HG03442 (cell line): ENCODE measurements around the gene UBE4B.
"Not testable (repeated sequence)": the region's sequence is repeated elsewhere in the genome, so short reads cannot be mapped to it uniquely, and the experiment has no call there.

Source experiments
- ATAC-seq: cut with Tn5 transposase; IDR thresholded peaks from one replicate; pipeline ENCODE4 v1.9.1; 2021; ENCODE audit warnings: mild to moderate bottlenecking, moderate library complexity; ENCODE audit not compliant: unreplicated experiment

Gene UBE4B

DNA sequence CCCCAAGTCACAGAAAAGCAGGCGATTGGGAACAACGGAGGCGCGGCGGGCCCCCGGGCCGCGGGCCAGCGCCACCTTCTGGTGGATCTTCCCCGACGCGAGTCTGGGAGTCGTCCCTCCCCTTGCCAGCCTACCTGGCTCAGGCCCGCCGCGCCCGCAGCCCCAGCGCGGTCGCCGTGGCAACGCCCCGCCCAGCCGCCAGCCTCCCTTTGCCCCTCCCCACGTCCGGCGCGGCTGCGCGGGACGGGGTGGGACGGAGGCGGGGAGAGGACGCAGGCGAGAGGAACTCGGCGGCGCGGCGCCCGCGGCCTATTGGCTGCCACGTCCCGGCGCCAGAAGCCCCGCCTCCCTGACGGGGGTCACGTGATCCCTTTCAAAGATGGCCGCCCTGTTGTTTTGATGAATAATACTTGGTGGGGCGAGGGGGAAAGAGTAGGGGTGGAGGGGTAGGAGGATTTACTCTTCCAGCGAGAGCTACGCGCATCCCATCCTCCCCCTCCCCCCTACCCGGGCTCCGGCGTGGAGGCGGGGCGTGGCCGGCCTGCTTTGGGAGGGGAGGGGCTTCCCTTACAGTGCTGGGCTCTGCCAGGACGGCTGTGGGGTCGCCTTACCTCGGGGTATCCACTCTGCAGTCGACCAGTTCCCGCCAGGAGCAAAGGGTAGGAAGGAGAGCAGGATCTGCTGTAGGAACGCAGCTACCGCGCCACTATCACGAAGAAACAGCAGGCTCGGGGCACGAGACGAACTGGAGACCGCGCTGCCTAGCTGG is at the start of gene UBE4B:
UBE4B (plus strand) TSS at position 369 of the 769 bp plus-strand sequence. CDS start 713 bp downstream, outside the sequence.
- peak; percentile 97 for ATAC-seq

DNA sequence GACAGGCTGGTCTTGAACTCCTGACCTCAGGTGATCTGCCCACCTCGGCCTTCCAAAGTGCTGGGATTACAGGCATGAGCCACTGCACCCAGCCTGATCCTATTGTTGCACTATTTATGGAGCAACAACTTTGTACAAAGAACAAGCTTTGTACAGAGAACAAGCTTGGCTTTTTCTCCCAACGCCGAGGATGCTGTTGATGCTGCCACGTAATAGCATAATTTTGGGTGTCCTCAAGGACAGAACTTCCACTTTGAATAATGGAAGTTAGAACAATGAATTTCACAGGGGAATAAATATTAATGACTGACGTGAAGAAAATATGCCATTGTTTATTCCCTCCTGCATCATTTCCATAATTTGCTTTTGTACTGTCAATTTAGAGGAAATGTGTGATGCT is 48.5 kb upstream of the UBE4B start:
- ATAC-seq: no peak

DNA sequence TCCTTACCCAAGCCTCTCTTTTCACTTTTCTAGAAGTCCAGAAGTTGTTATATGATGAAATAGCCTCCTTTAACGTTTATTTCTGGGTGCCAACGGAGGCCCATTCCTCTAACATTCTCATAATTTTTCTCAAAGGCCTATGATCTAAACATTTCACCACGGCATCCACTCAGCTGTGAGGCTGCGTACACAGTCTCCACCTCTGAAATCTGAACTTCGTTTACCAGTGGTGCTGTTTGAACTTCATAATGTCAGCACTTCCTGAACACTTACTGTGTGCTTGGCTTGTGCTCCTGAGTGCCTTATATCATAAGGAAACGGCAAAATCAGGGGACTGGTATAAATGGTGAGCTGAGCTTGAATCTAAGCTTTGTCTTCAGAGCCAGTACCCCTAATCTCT is 47.8 kb upstream of the UBE4B start:
- ATAC-seq: no peak

DNA sequence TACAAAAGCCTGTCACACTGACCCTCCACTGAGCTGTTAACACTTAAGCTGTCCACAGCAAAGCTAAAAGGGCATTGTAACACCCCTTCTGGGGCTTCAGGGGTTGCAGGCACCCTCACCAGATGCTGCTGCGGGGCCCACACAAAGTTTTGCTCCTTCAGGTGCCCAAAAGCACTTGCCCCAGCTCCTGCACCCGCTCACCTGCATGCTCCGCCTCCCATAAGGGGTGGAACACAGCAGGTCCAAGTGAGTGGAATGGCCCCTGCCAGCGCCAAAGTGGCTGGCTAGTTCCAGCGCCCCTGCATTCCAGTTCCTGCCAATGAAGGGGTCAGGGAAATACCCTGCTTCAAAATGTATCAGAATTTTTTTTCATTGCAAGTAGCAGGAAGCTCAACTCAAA is 43.0 kb upstream of the UBE4B start:
- ATAC-seq: no peak

DNA sequence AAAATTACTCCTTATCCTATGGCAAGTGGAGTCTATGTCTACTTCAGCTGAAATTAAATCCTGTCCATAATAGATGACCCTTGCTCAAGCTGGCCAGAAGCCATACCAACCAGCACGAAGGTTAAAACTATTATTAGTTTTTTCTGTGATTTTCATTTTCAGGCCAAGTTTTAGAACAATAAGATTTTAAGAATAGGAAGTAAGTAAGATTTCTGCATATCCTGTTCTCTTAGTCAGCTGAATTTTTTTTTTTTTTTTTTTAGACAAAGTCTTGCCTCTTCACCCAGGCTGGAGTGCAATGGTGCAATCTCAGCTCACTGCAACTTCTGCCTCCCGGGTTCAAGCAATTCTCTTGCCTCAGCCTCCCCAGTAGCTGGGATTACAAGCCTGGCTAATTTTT is 41.8 kb upstream of the UBE4B start:
- no peak for ATAC-seq

DNA sequence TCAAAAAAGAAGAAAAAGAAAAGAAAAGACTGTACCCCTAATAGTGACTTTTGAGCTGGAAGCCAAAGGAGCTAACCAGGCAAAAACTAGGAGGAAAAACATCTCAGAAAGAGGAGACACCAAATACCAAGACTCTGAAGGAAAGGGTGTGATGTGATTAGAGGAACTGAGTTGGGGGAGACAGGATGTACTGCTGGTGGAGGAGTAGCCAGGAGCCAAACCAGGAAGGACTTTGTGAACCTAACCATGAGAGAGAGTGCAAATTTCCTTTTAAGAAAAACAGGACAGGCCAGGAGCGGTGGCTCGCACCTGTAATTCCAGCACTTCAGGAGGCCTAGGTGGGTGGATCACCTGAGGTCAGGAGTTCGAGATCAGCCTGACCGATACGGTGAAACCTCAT is 39.8 kb upstream of the UBE4B start:
- no peak for ATAC-seq

DNA sequence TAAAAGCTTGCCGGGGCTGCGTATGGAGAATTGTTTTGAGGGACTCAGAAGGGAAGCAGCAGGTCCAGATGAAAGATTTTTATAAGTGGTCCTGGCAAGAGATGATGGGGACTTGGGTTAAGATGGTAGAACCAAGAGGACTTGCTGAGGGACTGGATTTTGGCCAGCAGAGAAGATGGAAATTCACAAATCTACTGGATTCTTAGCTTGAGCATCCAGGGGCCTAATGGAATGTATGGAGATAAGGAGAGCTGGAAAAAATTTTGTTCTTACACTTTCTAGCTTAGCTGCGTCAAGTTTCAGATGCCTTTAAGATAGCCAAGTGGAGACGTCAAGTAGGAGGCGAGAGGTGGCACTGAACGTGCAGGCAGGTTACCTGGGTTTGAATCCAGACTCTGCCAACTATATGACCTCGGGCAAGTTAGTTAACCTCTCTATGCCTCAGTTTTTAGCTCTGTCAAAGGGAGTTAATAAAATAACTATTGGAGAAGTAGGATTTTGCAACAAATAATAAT is 39.1 kb upstream of the UBE4B start:
- no peak for ATAC-seq

DNA sequence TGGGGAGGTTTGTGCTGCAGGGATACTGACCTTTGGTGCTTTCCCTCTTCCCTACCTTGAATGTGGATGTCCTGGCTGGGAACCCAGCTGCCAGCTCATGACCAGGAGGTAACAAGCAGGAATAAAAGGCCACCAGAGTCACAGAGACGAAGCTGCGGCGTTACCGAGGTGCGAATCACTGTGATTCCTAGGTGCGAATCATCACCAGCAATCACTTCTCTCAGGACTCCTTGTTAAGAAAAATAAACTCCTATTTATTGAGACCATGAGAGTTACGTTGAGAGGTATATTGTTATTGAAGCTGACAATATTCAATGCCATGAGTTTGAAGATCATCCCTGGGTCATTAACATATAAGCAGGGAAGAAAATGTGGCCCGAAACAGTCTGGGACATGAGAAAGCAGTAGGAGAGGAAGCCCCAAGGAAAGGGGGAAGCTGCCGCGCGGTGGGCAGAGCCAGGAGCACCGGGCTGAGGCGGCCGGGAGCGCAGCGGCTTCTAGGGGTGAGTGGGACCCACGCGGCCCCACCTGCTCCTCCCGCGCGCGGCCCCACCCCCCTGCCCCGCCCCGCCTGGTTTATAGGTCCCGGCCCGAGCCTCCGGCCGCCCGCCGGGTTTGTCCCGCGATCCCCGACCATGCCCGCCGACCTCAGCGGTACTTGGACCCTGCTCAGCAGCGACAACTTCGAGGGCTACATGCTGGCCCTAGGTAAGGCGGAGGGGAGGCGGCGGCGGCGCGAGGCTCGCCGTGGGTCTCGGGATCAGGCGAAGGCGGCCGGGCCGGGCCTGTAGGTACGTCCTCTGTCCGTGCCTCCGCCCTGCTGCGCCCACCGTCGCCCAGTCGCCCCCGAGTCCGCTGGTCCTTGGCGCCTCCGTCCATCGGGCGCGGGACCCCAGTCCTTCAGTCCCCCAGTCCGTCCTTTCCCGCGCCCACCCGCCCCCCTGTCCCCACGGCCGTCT is 35.9 kb upstream of the UBE4B start, which contains the start of gene RBP7:
RBP7 (plus strand) TSS at position 605 of the 959 bp plus-strand sequence; CDS start at position 636, 31 bp downstream.
- ATAC-seq: no peak

DNA sequence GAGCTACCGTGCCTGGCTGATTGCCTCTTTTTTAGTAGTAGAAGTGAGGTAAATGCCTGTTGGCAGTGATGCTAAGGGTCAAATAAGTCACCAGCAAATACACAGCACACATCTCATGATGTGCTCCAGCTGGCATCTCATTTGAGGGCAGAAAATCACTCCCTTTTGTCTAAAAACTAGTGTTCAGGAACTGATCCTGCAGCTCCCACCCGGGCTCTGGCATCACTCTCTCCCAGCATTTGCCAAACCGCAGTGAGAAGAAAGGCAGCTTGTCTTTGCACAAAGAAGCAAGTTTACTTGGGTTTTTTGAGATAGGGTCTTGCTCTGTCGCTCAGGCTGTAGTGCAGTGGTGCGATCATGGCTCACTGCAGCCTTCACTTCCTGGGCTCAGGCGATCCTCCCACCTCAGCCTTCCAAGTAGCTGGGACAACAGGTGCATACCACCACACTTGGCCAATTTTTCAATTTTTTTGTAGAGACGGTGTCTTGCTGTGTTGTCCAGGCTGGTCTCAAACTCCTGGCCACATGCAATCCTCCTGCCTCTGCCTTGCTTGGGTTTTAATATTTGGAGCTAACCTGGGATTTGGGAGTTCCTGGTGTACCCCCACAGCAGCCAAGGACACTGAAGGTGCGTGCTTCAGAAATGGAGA is 31.6 kb upstream of the UBE4B start:
- no peak for ATAC-seq

DNA sequence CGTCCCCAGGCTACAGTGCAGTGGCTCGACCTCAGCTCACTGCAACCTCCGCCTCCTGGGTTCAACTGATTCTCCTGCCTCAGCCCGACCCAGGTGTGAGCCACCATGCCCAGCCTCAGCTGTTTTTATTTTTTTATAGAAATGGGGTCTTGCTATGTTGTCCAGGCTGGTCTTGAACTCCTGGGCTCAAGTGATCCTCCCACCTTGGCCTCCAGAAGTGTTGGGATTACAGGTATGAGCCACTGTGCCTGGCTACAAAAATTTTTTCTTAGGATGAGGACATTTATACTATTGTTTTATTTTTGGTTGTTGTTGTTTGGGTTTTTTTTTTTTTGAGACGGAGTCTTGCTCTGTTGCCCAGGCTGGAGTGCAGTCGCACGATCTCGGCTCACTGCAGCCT is 27.5 kb upstream of the UBE4B start:
- ATAC-seq: not testable (repeated sequence)

DNA sequence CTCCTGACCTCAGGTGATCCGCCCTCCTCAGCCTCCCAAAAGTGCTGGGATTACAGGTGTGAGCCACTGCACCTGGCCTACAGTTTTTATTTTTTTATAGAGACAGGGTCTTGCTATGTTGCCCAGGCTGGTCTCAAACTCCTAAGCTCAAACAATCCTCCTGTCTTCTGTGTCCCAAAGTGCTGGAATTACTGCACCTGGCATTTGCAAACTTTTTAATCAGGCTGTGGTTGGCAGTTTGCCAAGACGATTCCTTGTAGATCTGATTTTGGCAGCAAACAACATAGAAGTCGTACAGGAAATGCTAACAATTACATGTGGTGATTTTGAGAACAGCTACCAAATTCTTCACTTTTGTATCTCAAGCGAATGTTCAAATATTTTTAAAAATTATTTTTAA is 25.6 kb upstream of the UBE4B start:
- no peak for ATAC-seq

DNA sequence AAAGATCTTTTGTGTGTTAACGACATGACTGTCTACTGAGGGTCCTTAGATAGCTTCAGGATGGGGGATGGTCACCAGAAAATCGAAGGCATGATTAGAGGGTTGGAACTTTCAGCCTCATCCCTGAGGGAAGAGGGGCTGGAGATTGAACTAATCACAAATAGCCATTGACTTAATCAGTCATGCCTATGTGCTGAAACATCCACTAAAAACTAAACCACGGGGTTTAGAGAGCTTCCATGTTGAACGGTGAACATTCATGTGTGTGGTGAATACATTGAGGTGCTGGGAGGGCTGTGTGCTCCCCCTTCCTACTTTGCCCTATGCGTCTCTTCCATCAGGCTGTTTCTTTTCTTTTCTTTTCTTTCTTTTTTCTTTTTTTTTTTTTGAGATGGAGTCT is 18.7 kb upstream of the UBE4B start:
- ATAC-seq: no peak

DNA sequence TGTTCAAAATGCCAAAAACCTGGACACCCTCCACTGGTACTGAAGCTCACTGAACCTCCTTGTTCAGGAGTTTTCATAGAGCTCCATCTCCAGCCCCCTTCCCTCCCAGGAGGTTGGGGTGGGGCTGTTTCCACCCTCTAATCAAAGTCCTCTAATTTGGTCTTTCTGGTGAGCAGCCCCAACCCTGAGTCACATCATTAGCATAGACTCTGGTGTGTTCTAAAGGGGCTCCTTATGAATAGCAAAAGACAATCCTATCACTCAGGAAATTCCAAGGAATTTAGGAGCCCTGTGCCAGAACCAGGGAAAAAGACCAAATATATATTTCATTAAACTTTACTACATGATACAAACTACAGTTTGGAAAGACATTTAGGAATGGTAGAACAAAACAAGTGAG is 13.2 kb upstream of the UBE4B start:
- no peak for ATAC-seq

DNA sequence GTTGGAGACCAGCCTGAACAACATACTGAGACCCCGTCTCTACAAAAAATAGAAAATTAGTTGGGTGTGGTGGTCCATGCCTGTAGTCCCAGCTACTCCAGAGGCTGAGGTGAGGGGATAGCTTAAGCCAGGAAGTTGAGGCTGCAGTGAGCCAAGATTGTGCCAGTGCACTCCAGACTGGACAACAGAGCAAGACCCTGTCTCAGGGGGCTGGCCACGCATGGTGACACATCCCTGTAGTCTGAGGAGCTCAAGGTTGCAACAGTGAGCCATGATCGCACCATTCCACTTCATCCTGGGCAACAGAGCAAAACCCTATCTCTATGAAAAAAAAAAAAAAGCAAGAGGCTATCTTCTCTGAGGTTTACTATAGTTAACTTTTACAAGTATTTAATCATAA is 12.7 kb upstream of the UBE4B start:
- no peak for ATAC-seq

DNA sequence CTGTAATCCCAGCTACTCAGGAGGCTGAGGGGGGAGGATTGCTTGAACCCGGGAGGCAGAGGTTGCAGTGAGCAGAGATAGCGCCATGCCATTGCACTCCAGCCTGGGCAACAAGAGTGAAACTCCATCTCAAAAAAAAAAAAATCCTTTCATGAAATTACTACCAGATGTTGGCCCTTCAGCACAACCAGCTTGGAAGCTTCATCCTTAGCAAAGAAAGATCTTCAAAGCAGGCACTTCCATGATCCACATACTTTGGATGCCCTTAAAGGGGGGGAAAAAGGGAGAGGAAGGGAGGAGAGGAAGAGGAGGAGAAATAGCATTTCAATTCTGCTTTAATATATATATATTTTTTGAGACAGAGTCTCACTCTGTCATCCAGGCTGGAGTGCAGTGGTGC is 12.1 kb upstream of the UBE4B start:
- ATAC-seq: not testable (repeated sequence)

DNA sequence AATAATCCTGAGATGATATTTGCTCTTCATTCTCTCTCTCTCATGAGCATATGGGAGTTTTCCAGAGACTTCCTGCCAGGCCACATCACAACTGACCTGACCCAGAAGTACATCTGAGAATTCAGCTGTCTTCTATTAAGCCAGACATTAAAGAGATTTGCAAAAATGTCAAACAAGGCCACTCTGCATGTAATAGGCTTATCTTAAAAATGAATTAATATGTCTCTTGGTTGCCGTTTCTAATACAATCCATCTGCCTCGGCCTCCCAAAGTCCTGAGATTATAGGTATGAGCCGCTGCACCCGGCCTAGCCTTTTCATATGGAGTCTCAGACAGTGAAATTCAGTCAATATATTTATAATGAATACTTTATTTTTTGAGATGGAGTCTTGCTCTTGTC is 10.8 kb upstream of the UBE4B start:
- not testable (repeated sequence) for ATAC-seq

DNA sequence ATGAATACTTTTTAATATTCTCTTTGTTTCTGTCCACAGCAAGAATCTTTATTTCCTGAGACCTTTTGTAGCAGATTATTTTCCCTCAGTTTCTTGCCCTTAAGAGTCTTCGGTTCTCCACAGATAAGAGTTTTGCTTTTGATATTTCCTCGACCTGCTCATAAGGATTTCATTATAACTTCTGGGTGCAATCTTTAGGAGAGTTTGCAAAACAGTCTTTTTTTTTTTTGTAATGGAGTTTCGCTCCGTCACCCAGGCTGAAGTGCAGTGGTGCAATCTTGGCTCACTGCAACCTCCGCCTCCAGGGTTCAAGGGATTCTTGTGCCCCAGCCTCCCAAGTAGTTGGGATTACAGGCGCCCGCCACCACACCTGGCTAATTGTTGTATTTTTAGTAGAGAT is 10.1 kb upstream of the UBE4B start:
- ATAC-seq: no peak

DNA sequence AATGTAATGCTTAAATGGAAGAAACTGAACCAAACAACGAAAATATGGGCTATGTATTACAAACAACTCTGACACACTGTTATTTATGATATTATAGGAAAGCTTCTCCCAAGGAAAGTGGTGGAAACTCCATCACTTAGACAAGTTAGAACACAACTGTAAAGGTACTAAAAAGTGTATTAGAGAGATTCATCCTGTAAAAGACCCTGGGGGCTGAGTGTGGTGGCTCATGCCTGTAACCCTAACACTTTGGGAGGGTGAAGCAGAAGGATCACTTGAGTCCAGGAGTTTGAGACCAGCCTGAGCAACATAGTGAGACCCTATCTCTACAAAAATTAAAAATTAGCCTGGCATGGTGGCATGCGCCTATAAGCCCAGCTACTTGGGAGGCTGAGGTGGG is 7.4 kb upstream of the UBE4B start:
- no peak for ATAC-seq

DNA sequence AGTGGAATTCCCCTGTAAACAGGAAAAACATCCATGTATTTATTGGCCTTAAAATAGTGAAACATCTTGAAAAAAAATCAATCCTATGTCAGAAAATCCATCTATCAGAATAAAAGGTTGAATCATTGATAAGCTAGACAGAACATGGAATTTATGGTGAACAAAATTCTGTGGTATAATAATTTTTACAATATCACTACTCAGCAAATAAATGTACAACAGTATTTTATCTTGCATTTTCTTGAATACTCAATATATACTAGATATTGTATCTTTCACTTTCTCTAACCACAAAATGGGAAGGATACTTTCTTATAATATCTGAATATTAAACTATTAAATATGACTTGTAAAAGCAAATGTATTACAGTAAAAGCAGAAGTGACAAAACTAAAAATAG is 5.7 kb upstream of the UBE4B start:
- no peak for ATAC-seq

DNA sequence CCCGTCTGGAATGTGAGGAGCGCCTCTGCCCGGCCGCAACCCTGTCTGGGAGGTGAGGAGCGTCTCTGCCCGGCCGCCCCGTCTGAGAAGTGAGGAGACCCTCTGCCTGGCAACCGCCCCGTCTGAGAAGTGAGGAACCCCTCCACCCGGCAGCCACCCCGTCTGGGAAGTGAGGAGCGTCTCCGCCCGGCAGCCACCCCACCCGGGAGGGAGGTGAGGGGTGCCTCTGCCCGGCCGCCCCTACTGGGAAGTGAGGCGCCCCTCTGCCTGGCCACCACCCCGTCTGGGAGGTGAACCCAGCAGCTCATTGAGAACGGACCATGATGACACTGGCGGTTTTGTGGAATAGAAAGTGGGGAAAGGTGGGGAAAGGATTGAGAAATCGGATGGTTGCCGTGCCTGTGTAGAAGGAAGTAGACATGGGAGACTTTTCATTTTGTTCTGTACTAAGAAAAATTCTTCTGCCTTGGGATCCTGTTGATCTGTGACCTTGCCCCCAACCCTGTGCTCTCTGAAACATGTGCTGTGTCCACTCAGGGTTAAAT is 3.7 kb upstream of the UBE4B start:
- ATAC-seq: not testable (repeated sequence)

DNA sequence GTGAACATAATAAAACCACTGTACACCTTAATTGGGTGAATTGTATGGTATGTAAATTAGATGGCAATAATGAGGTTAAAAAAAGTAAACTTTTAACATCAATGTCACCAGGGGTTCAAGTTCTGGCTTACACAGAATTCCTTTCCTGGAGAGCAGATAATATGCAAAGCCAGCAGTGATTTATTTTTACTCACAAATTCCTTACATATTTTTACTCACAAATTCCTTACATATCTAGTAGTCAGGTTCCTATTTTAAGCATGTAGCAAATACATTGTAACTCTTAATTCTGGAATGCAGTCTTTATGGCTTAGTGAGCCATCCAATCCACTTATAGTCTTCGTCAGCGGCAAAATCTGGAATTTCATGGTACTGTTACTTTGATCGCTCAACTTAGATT is 1.3 kb upstream of the UBE4B start:
- ATAC-seq: no peak
